HepG2 (cell line): ENCODE results near the gene ZNF30. TPM values are rescaled to one million over a fixed set of nuclear protein-coding genes. Genes with fewer than 3 reads are reported as not detected.

Source experiments
- ATAC-seq: fragments of 200-7000 bp; cut with Tn5 transposase; 3 replicates; pipeline ENCODE4 v1.9.1; 2020; ENCODE audit warnings: mild to moderate bottlenecking, moderate library complexity
- BruUV-seq: library from RNA; stranded (reverse); fragments of 400-500 nt; replicated peaks from 2 replicates; lab custom pipeline; 2021; lab: Mats Ljungman, UMichigan
- CTCF ChIA-PET: fragments of 300-600 bp; formaldehyde crosslinking; extraction: SDS; loops from one replicate; lab custom pipeline; 2021; ENCODE audit warnings: low total read pairs, inconsistent platforms, low intra/inter-chr PET ratio; lab: Yijun Ruan, JAX
- POLR2A ChIA-PET: fragments of 350-600 bp; sonication (Branson Sonifier 250); formaldehyde crosslinking; loops from one replicate; lab custom pipeline; 2020; ENCODE audit warnings: antibody characterized with exemption, inconsistent platforms; lab: Yijun Ruan, JAX
- DNase-seq: peaks from one replicate; pipeline ENCODE4 v3.0.0-alpha.2; 2015; ENCODE audit warnings: low spot score
- FAIRE-seq: peaks from 3 replicates; lab custom pipeline; 2011; peaks lifted over from hg19 to GRCh38; lab: Jason Lieb, UNC
- H2AFZ ChIP-seq: one replicate; pipeline ENCODE4 v1.6.1; 2011; ENCODE audit warnings: low read length, inconsistent platforms
- H3K27ac ChIP-seq: fragments of 300-600 bp; 3 replicates; pipeline ENCODE4 v1.8.0; 2011; ENCODE audit warnings: mixed run types, mild to moderate bottlenecking, mixed read lengths, low read length, inconsistent platforms; ENCODE audit not compliant: insufficient read depth; ENCODE audit errors: extremely low read length
- H3K27me3 ChIP-seq, 2 experiments: fragments of 200-600 bp in 1 of 2; 2 replicates in 1 of 2; 3 replicates in 1 of 2; pipeline versions ENCODE4 v1.6.0 to v1.8.0; 2011; ENCODE audit warnings: low read length in 2 of 2, mild to moderate bottlenecking in 2 of 2, moderate library complexity in 2 of 2, inconsistent platforms in 1 of 2; ENCODE audit not compliant: insufficient read depth in 2 of 2, control insufficient read depth in 1 of 2
- H3K36me3 ChIP-seq, 2 experiments: fragments of 200-600 bp in 1 of 2; replicated peaks in 1 of 2; 2 replicates in 1 of 2; 3 replicates in 1 of 2; pipeline versions ENCODE4 v1.5.1 to v1.8.0; 2011; ENCODE audit warnings: low read length in 2 of 2, inconsistent platforms in 1 of 2; ENCODE audit not compliant: insufficient read depth in 2 of 2, control insufficient read depth in 1 of 2
- H3K4me1 ChIP-seq: 2 replicates; pipeline ENCODE4 v1.5.1; 2012; ENCODE audit warnings: low read length, inconsistent platforms; ENCODE audit not compliant: insufficient read depth
- H3K4me2 ChIP-seq: 2 replicates; pipeline ENCODE4 v1.6.0; 2011; ENCODE audit warnings: low read depth, low read length, inconsistent platforms
- H3K4me3 ChIP-seq, 3 experiments: fragments of 200-600 bp in 1 of 3; sonication (generic), shearing (Covaris generic) in 1 of 3; replicated peaks in 1 of 3; 2 replicates each; pipeline ENCODE4 v1.5.1; 2011 to 2016; ENCODE audit warnings: low read length in 3 of 3, inconsistent platforms in 2 of 3, low read depth in 2 of 3, mild to moderate bottlenecking in 2 of 3, control low read depth in 1 of 3, mixed read lengths in 1 of 3; ENCODE audit not compliant: insufficient read depth in 1 of 3
- H3K79me2 ChIP-seq: one replicate; pipeline ENCODE4 v1.6.1; 2011; ENCODE audit warnings: low read length, inconsistent platforms; ENCODE audit not compliant: insufficient read depth
- H3K9ac ChIP-seq: 2 replicates; pipeline ENCODE4 v1.6.0; 2011; ENCODE audit warnings: mild to moderate bottlenecking, low read depth, low read length, inconsistent platforms; ENCODE audit not compliant: insufficient read depth
- H3K9me3 ChIP-seq: 2 replicates; pipeline ENCODE4 v1.5.1; 2012; ENCODE audit warnings: mild to moderate bottlenecking, low read length
- H4K20me1 ChIP-seq: 2 replicates; pipeline ENCODE4 v1.6.0; 2011; ENCODE audit warnings: inconsistent platforms, mild to moderate bottlenecking, low read length, moderate library complexity; ENCODE audit not compliant: insufficient read depth
- ATF7 ChIP-seq, 2 experiments: fragments of 450-650 bp in 1 of 2; sonication (generic) in 1 of 2; formaldehyde crosslinking in 1 of 2; IDR thresholded peaks; 2 replicates each; pipeline versions ENCODE4 v1.4.0 to v1.6.1; 2016 to 2020; ENCODE audit warnings: antibody characterized with exemption in 1 of 2, mild to moderate bottlenecking in 1 of 2, missing genetic modification reagents in 1 of 2
- CAMTA2 ChIP-seq: sonication (generic); formaldehyde crosslinking; IDR thresholded peaks from 2 replicates; pipeline ENCODE4 v1.4.0; 2020; ENCODE audit warnings: mild to moderate bottlenecking, missing genetic modification reagents, borderline replicate concordance
- CENPBD1 ChIP-seq: sonication (generic); formaldehyde crosslinking; IDR thresholded peaks from 2 replicates; pipeline ENCODE4 v1.8.0; 2022; ENCODE audit warnings: missing genetic modification reagents, low read depth, mild to moderate bottlenecking, borderline replicate concordance
- FOXA1 ChIP-seq, 2 experiments: fragments of 450-650 bp in 1 of 2; sonication (generic) in 1 of 2; formaldehyde crosslinking in 1 of 2; IDR thresholded peaks; 2 replicates each; pipeline versions ENCODE4 v1.4.0 to v1.6.1; 2016 to 2020; ENCODE audit warnings: missing genetic modification reagents in 1 of 2
- NRL ChIP-seq: sonication (generic); formaldehyde crosslinking; IDR thresholded peaks from 2 replicates; pipeline ENCODE4 v1.5.0; 2020; ENCODE audit warnings: missing genetic modification reagents, mild to moderate bottlenecking, moderate library complexity, borderline replicate concordance
- POLR2AphosphoS5 ChIP-seq: IDR thresholded peaks from 2 replicates; pipeline ENCODE4 v1.6.1; 2012; ENCODE audit warnings: low read depth, low read length
- RFX3 ChIP-seq: IDR thresholded peaks from 2 replicates; pipeline ENCODE4 v1.6.1; 2016; ENCODE audit warnings: missing biosample characterization, missing genetic modification reagents
- RNF2 ChIP-seq: fragments of 450-650 bp; conservative IDR thresholded peaks from 2 replicates; pipeline ENCODE4 v1.6.1; 2016; ENCODE audit warnings: low read depth
- SALL1 ChIP-seq: sonication (generic); formaldehyde crosslinking; IDR thresholded peaks from 2 replicates; pipeline ENCODE4 v1.8.0; 2022; ENCODE audit warnings: mild to moderate bottlenecking, missing genetic modification reagents
- SKI ChIP-seq: fragments of 450-650 bp; IDR thresholded peaks from one replicate; pipeline ENCODE4 v1.6.1; 2018; ENCODE audit warnings: mild to moderate bottlenecking; ENCODE audit not compliant: partially characterized antibody
- TEAD3 ChIP-seq: optimal IDR thresholded peaks from 2 replicates; pipeline ENCODE3; 2016; ENCODE audit warnings: borderline replicate concordance
- ZBTB8A ChIP-seq: sonication (generic); formaldehyde crosslinking; IDR thresholded peaks from 2 replicates; pipeline ENCODE4 v1.4.0; 2020; ENCODE audit warnings: mild to moderate bottlenecking, low read depth, missing genetic modification reagents, borderline replicate concordance
- ZNF121 ChIP-seq: sonication (generic); formaldehyde crosslinking; IDR thresholded peaks from 2 replicates; pipeline ENCODE4 v1.5.0; 2020; ENCODE audit warnings: mild to moderate bottlenecking, missing genetic modification reagents
- ZNF17 ChIP-seq: sonication (generic); formaldehyde crosslinking; IDR thresholded peaks from 2 replicates; pipeline ENCODE4 v1.5.0; 2020; ENCODE audit warnings: mild to moderate bottlenecking, missing genetic modification reagents
- ZNF34 ChIP-seq: sonication (generic); formaldehyde crosslinking; IDR thresholded peaks from 2 replicates; pipeline ENCODE4 v1.4.0; 2020; ENCODE audit warnings: mild to moderate bottlenecking, missing genetic modification reagents, borderline replicate concordance
- ZNF556 ChIP-seq: sonication (generic); formaldehyde crosslinking; IDR thresholded peaks from 2 replicates; pipeline ENCODE4 v1.4.0; 2020; ENCODE audit warnings: mild to moderate bottlenecking, missing genetic modification reagents, borderline replicate concordance
- ZNF724P ChIP-seq: sonication (generic); formaldehyde crosslinking; IDR thresholded peaks from 2 replicates; pipeline ENCODE4 v1.8.0; 2022; ENCODE audit warnings: missing genetic modification reagents, borderline replicate concordance
- ZNF878 ChIP-seq: sonication (generic); formaldehyde crosslinking; IDR thresholded peaks from 2 replicates; pipeline ENCODE4 v1.8.1; 2023; ENCODE audit warnings: mild to moderate bottlenecking, missing genetic modification reagents, moderate library complexity
- ZNF883 ChIP-seq: sonication (generic); formaldehyde crosslinking; IDR thresholded peaks from 2 replicates; pipeline ENCODE4 v1.5.1; 2020; ENCODE audit warnings: mild to moderate bottlenecking, missing genetic modification reagents; ENCODE audit errors: not compliant biosample characterization
- WGBS: methylation state at CpG from one replicate; pipeline ENCODE4 v1.1.6; 2017; ENCODE audit warnings: low lambda C conversion rate; 5-methylcytosine and 5-hydroxymethylcytosine counted together
- in situ Hi-C: cut with HindIII; loops from 2 replicates; pipeline ENCODE4 v1.10.0; 2017; ENCODE audit warnings: low pct_unique_long_range_greater_than_20kb; ENCODE audit not compliant: extremely low pct_ligation_motif_present
- intact Hi-C: fragments of 100-400 bp; cut with micrococcal nuclease; formaldehyde crosslinking; loops from one replicate; pipeline ENCODE4 v1.10.0; 2022; ENCODE audit not compliant: unreplicated experiment
- polyA plus RNA-seq, 8 experiments: library from polyadenylated mRNA; depleted of rRNA in 3 of 8; stranded (reverse) in 7 of 8; unstranded in 1 of 8; fragments of >200 nt; fragmentation: Illumina TruSeq in 4 of 8; extraction: Trizol in 4 of 8; gene quantifications; 2 replicates each; pipeline versions ENCODE4 v1.2.1 to v1.2.3, GENCODE V29; 2011 to 2016; ENCODE audit warnings: low read depth in 4 of 8, missing spikeins in 1 of 8, mixed read lengths in 1 of 8; ENCODE audit not compliant: insufficient read depth in 1 of 8
- total RNA-seq, 5 experiments: library from RNA; depleted of rRNA; stranded (reverse); fragments of >200 nt; fragmentation: Illumina TruSeq; extraction: Trizol; gene quantifications; 2 replicates each; pipeline ENCODE4 v1.2.3, GENCODE V29; 2016; ENCODE audit warnings: low read depth in 1 of 5
- TF ChIP-seq, protein P1 (sequence below): sonication (generic); formaldehyde crosslinking; IDR thresholded peaks from 2 replicates; pipeline ENCODE4 v1.4.0; 2020; ENCODE audit warnings: missing genetic modification reagents

ZNF30 gene
- total and polyA plus RNA-seq, 2 of the 13 experiments (the other 11 are each of a cell fraction or from before 2014, with no cell fraction given): 2.3 to 4.4 TPM

- Histone ChIP-seq H3K79me2 (no peaks in the 10 kb centered on the region), H3K9me3 (no peaks in the 10 kb centered on the region), H4K20me1 (no peaks in the 10 kb centered on the region), H3K9ac (no peak overlapping the region), H3K4me2 (no peak overlapping the region)
- no peak for DNase-seq
- POLR2A ChIA-PET: no interaction called here
- in situ Hi-C loops: no loop called here
- TF ChIP-seq SALL1 (no peak), ZNF17 (no peak), NRL (CRISPR knock-in tag) (no peak), ZBTB8A (CRISPR knock-in tag) (no peak), ZNF883 (CRISPR knock-in tag) (no peak), FOXA1 (IDR thresholded peaks at IDR 0.05) (no peak), FOXA1 (CRISPR knock-in tag; IDR thresholded peaks at IDR 0.05) (no peak), ZNF556 (CRISPR knock-in tag) (no peak), TEAD3 (CRISPR knock-in tag) (no peak), ZNF121 (CRISPR knock-in tag) (no peak), ZNF878 (CRISPR knock-in tag) (no peak), RNF2 (no peak), ZNF724P (CRISPR knock-in tag) (no peak), RFX3 (CRISPR knock-in tag) (no peak), CENPBD1 (no peak), SKI (no peak), ATF7 (IDR thresholded peaks at IDR 0.05) (no peak), ATF7 (CRISPR knock-in tag; IDR thresholded peaks at IDR 0.05) (no peak), CAMTA2 (CRISPR knock-in tag) (no peak), POLR2AphosphoS5 (no peak), ZNF34 (CRISPR knock-in tag) (no peak)
- TF ChIP-seq, protein P1, sequence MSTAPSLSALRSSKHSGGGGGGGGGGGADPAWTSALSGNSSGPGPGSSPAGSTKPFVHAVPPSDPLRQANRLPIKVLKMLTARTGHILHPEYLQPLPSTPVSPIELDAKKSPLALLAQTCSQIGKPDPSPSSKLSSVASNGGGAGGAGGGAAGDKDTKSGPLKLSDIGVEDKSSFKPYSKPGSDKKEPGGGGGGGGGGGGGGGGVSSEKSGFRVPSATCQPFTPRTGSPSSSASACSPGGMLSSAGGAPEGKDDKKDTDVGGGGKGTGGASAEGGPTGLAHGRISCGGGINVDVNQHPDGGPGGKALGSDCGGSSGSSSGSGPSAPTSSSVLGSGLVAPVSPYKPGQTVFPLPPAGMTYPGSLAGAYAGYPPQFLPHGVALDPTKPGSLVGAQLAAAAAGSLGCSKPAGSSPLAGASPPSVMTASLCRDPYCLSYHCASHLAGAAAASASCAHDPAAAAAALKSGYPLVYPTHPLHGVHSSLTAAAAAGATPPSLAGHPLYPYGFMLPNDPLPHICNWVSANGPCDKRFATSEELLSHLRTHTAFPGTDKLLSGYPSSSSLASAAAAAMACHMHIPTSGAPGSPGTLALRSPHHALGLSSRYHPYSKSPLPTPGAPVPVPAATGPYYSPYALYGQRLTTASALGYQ (CRISPR knock-in tag): no peak
- TF ChIP-seq, all 625 proteins: peak for 0
- Histone ChIP-seq H3K4me1 (no peaks in the 10 kb centered on the region), H3K36me3 (no peaks in the 10 kb centered on the region), H2AFZ (no peak overlapping the region), H3K27ac (no peak overlapping the region), H3K4me3 (no peak overlapping the region), H3K27me3 (peaks cover 1 to 6% of the 10 kb centered on the region in 2 experiments; a peak in 1 of 5 replicates)
- 33% methylated on average over 3 of the region's 3 CpGs for WGBS
- CTCF ChIA-PET: no interaction called here
- no peak for ATAC-seq
- no peak for FAIRE-seq
- no TSS peak for BruUV-seq
- intact Hi-C loops: no loop called here
Measured at GRCh38 chr19:34910770-34911169, 15.9 kb upstream of the ZNF30 start.
